SW 1271 (cell line): ENCODE measurements around the gene CSH1.
A peak's percentile ranks its signal among the peaks of the same experiment; 100 is the strongest.
"Not testable (repeated sequence)": the region's sequence is repeated elsewhere in the genome, so short reads cannot be mapped to it uniquely, and the experiment has no call there.

ENCODE experiments used
- DNase-seq, 2 experiments: peaks; one replicate each; lab custom pipeline; 2025; lab: John Stamatoyannopoulos, UW

CSH1 gene

DNA sequence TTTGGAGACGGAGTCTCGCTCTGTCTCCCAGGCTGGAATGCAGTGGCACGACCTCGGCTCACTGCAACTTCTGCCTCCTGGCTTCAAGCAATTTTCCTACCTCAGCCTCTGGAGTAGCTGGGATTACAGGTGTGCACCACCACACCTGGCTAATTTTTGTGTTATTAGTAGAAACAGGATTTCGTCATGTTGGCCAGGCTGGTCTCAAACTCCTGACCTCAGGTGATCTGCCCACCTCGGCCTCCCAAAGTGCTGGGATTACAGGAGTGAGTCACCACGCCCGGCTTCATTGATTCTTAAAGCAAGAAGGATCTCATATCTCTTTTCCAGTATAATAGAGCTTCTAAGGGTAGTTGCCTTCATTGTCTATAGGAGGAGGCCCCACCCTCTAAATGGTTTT is 8.4 kb upstream of the CSH1 start:
- DNase-seq = not testable (repeated sequence)

- DNase-seq = peak in 1 of 2 experiments; percentile 11
Observed at GRCh38 chr17:63903787-63904201, 7.4 kb upstream of the CSH1 start.

GRCh38 chr17:63901971-63902370 is 5.6 kb upstream of the CSH1 start:
- DNase-seq = not testable (repeated sequence)

DNA sequence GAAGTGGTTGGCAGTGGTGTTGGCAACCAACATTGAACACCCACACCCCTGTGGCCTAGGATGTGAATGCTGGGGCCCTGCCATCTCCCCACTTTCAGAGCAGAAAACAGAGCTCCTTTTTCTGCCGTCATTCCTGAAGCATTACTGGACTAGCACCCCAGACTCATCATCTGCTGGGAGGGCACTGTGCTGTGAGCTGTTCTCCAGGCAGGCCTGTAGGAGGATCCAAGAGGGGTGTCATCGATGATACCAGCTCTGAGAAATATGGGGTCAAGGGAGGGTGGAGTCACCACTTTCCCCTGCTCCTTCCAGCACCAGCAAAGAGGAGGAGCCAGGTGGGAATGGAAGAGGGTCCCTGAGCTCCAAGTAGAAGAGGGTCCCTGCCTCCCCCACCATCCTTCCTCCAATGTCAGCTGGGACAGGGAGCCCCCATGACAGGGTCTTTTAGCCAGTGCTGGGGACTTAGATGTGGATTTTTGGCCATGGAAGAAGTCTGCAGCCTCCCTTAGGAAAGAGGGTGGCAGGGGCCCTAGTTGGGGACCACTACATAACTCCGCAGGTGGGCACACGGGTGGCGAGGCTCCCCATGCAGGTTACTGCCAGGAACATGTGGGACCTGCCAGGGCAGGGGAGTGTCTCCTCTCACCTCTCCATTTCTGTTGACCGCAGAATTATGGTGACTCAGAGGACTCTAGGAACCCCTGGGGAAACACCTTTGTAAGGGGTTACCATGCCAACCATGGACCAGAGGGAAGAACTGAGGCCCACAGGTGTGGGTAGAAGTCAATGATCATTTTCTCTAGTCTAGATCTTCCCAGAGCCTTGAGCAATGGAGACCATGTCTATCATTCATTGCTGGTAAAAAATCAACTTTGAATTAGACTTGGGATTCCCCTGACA is 2.8 kb upstream of the CSH1 start:
- DNase-seq = not testable (repeated sequence)

DNA sequence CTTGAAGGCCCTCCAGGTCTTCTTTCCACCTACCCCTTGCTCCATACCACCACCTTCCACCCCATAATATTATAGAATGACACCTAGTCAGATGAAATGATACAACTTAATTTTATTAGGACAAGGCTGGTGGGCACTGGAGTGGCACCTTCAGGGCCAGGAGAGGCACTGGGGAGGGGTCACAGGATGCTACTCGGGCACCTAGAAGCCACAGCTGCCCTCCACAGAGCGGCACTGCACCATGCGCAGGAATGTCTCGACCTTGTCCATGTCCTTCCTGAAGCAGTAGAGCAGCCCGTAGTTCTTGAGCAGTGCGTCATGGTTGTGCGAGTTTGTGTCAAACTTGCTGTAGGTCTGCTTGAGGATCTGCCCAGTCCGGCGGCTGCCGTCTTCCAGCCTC is 1.6 kb downstream of the CSH1 start:
- not testable (repeated sequence) for DNase-seq

DNA sequence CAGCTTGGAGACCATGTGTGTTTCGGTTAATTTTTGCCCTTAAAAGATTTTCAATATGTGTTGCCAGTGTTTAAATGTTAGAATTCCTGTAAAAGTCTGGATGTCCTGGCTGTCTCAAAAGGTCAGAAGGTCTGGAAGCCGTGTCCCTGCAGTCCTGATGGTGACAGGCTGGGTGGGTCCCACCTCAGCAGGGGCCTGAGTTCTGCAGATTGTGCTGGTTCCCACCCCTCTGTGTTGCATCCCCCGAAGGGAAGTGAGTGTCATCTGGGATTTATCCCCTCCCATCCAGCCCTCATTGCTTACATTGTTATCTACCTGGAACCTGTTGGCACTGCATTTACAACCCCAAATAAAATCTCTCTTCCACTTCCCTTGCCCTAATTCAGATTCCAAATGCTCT is 2.4 kb downstream of the CSH1 start:
- not testable (repeated sequence) for DNase-seq

- not testable (repeated sequence) for DNase-seq
Observed at GRCh38 chr17:63892316-63893037, 3.9 kb downstream of the CSH1 start.

- peak in 1 of 2 experiments; percentile 15 for DNase-seq
Observed at GRCh38 chr17:63889026-63889848, 7.1 kb downstream of the CSH1 start.

- DNase-seq = not testable (repeated sequence)
Observed at GRCh38 chr17:63885119-63885518, 11.3 kb downstream of the CSH1 start.

- not testable (repeated sequence) for DNase-seq
Observed at GRCh38 chr17:63882626-63883126, 13.7 kb downstream of the CSH1 start.

- peak in 1 of 2 experiments; percentile 31 for DNase-seq
Observed at GRCh38 chr17:63881935-63882601, 14.3 kb downstream of the CSH1 start, which contains the start of gene GH2. TSS of gene GH2 (minus strand) at chr17:63881944. CDS start at chr17:63881801, 143 bp downstream.

GRCh38 chr17:63881337-63881736 is 15.0 kb downstream of the CSH1 start:
- DNase-seq = not testable (repeated sequence)

GRCh38 chr17:63880706-63881105 is 15.7 kb downstream of the CSH1 start:
- DNase-seq = no peak

- DNase-seq = not testable (repeated sequence)
Observed at GRCh38 chr17:63878413-63878812, 18.0 kb downstream of the CSH1 start.

- DNase-seq = not testable (repeated sequence)
Observed at GRCh38 chr17:63874693-63875092, 21.7 kb downstream of the CSH1 start.

DNA sequence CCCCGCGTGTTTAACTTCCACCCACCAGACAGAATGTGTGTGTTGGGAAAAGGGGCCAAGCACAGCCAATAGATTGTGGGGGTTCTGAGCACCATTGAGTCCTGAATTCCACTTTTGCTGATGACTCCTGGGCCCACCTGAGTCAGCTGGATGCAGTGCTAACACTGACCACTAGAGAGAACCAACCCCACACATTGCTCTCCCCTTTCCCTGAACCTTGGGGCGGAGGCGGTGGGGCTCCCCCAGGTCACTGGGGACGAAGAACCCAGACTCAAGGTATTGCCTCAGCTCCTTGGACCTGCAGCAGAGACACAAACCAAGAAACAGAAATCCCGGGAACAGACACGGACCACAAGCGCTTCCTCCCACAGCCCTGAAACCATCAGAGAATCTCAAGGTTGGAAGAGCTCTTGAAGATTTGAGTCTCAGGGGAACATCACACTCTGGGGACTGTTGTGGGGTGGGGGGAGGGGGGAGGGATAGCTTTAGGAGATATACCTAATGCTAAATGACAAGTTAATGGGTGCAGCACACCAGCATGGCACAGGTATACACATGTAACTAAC is 22.2 kb downstream of the CSH1 start:
- DNase-seq = not testable (repeated sequence)

- DNase-seq = not testable (repeated sequence)
Observed at GRCh38 chr17:63873577-63873976, 22.8 kb downstream of the CSH1 start, which contains the start of gene CSH2. TSS of gene CSH2 (minus strand) at chr17:63873677. CDS start at chr17:63873614, 63 bp downstream.

GRCh38 chr17:63871646-63872365 is 24.6 kb downstream of the CSH1 start:
- DNase-seq = not testable (repeated sequence)

DNA sequence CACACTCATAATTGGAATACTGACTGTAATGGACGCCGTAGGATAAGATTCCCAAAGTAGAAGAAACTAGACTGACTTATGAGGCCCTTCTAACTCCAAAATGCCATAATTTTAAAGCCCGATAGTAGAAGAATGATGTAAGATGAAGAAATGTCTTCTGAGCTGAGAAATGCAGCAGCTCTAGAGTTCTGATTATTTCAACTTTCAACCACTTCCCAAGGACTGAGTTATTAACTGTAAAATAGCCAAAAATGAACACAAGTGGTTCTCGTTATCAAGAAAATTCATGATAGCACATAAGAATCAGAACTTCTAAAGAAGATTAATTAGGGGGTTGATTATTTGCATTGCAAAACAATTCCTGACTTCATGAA is 26.1 kb downstream of the CSH1 start:
- not testable (repeated sequence) for DNase-seq
